HG03342 (cell line): ENCODE data around the gene PXDN.
A peak's percentile ranks its signal among the peaks of the same experiment; 100 is the strongest.

ENCODE experiments used
- ATAC-seq: cut with Tn5 transposase; IDR thresholded peaks from one replicate; pipeline ENCODE4 v1.9.1; 2021; ENCODE audit warnings: mild to moderate bottlenecking, moderate library complexity; ENCODE audit not compliant: unreplicated experiment

The PXDN gene

DNA sequence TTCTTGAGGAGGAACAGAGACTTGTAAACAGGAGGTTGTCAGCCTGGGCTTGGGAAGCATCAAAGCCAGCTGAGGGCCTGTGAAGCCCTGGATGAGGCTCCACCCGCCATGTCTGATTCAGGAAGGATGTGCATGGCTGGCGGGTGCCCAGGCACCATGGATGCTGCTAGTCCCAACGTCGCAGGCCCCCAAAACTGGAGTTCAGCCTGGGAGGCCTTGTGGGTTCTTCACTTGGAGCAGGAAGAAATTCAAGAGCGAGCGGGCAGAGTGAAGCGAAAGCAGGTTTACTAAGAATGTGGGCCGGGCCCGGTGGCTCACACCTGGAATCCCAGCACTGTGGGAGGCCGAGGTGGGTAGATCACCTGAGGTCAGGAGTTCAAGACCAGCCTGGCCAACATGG, 12.1 kb upstream of the PXDN start:
- ATAC-seq = no peak

DNA sequence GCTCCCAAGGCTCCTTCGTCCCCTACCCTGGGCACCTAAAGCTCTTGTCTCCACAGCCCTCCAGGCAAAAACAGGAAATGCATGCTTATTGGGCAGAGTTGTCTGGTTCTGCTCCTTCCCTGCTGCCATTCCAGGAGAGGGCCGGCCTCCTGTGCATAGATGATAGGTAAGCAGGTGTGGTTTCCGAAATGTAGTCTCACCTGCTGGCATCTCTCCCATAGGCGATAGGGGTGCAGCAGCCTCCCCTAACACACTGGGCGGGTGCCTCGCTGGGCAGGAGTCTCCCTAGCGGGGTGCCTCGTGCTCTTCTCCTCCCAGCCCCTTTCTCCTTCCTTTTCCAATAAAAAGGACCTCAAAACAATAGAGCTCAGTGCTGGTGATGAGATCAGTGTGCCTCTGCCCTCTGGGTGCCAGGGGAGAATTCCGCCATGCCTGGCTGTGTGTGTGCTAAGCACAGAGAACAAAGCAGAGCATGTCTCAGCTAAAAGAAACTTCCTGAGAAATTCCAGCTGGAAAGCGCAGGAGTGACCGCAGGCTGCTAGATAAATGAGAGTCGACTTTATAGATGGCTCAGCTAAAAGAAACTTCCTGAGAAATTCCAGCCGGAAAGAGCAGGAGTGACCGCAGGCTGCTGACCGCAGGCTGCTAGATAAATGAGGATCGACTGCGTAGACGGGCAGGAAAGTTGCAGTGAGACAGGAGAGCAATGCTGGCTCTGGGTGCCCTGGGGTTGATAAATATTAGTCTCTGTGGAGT, 11.3 kb upstream of the PXDN start:
- no peak for ATAC-seq

DNA sequence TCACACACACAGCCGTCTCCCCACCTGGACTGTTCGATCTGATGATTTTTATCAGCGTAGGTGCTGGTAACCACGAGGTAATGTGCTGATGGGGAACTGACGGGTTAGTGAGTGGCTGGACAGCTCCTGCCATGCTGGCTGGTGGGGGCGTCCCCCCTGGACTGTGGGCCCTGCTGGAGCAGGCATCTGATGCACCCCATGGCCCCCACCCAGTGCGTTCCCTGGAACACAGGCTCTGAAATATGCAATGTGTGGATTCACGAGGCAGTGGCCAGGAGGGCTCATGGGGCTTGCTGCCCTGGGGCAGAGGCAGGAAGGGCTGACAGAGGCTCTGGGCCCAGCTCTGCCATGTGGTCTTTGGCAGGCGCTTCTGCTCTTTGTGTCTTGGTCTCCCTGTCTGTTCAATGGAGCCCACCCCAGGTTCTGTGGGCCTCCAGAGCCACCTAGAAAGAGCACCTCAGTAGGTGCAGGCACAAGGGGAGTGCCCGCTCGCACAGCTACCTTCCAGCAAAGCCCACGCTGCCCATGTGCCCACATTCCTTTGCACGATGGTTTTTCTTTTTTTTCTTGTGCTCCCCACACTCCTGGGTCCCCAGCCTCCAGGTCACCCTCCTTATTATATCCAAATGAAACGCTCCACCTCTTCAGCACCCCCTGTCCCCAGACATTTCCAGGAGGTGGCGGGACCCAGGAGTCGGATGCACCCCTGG, 10.3 kb upstream of the PXDN start:
- no peak for ATAC-seq

DNA sequence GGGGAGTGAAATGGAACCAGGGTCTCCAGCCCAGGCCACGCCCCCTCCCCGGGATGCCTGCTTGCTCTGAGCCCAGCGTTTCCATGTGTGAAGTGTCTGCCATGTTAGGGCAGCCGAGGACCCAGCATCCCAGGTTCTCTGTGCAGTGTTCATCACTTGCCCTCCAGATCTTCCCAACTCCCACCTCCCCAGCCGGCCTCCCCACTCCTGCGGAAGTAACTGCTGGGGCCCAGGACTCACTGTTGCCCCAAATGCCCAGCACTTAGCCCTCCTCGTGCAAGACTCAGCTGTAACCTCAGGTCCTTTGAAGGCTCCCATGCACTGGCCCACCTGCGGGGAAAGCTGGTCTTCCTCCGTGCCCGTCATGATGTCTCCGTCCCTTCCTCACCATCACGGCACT, 9.7 kb upstream of the PXDN start:
- ATAC-seq = no peak

DNA sequence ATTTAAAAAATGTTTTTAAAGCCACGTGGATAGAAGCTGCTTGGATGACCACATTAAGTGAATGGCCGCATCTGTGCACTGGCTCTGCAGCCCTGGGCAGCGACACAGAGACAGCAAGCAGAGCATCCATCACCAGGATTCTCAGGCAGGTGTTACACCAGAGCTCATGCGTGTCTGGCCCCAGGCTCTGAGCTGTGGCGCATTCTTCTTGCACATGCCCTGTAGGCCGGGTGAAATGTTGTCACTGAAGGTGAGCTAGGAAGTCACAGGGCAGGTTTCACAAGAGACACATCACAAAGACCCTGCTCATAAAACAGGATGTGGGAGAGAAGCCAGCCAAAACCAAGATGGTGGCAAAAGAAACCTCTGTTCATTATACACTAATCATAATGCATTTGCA, 8.4 kb upstream of the PXDN start:
- ATAC-seq = no peak

DNA sequence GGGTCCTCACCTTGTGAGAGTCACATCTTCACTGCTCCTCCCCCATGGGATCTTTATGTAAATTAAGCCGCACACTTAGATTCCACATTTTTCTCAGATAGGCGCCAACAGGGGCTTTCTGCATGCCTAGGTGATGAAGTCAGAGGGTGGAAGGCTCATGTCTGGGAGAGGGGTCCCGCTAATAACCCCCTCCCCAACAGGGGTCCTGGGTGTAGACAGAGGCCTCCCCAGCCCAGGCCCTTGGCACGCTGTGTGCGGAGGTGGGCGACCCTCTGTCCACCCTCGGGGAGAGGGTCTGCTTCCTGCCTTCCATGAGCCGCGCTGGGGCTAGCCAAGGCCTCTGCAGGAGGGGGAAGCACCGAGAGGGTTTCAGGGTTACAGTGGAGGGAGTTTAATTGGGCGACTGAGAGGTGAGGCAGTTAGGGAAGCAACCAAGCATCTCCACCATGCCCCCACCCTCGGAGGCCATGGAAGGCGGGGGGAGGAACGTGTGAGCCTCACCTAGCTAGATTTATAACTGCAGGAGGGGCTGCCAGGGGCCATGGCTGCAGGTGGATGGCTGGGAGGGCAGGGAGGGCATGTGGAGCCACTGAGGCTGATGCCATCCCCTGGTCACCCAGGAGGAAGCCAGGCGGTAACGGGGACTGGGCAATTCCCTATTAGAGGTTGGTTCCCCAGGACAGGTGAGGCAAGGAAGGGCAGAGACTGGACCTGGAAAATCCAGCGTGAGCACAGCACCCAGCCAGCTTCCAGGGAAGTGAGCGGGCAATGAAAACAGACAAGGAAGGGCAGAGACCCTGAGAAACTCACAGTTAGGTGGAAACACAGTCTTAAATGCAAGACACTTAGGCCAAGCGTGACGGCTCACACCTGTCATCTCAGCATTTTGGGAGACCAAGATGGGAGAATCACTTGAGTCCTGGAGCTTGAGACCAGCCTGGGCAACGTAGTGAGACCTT, 7.7 kb upstream of the PXDN start:
- no peak for ATAC-seq

DNA sequence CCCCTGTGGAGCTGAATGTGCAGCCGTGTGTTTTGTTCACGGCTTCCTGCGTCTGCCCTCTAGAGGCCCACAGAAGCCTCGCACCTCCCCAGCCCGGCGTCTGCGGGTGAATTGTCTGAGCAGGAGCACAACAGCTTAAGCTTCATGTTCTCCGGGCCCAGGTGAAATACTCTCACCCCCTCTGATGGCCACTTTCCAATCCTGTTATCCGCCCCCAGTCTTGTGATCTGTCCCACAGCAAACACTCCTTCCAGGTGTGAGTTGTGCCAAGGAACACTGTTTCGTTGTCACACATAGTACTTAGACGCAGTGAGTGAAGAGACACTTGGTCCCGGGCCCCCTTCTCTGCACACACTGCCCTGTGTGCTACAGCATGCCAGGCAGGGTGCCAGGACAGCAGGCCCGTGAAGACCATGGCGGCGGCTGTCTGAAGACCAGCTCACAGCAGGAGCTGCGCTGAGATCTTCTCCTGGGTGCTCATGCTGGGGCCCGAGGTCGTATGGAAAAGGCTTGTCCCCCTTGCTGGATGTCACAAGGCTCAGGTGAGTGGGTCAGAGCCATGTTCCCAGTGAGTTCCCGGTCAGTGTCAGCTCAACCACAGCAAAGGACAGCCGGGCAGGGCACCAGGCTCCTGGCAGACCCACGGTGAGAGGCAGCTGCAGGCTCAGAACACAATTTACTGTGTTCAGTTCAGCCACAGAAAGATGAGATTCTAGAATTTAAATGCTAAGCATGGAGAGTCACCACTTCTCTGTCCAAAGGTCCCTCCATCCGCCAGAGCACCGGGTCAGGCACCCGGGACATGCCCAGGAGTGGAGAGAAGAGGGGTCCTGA, 6.8 kb upstream of the PXDN start:
- peak; percentile 63 for ATAC-seq

DNA sequence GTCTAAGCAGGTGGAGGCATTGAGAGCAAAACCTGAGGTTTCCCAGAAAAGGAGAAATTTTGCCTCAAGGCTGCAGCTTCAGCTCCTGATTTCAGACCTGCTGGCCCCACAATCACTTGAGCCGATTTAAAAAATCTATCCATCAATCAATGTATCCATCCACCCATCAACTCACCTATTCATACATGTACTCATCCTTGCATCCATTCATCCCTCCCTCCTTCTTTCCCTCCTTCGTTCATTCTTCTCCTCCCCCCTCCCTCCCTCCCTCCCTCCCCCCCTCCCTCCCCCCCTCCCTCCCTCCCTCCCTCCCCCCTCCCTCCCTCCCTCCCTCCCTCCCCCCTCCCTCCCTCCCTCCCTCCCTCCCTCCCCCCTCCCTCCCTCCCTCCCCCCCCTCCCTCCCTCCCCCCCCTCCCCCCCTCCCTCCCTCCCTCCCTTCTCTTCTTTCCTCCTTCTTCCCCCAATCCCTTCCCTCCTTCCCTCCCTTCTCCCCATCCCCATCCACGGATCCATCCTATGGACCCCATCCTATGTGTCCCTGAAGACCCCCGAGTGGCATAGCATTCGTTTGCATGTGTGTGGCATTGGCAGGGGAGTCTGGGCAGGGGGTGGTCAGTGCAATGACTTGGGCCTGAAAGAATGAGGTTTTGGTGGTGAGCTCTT, 6.1 kb upstream of the PXDN start:
- no peak for ATAC-seq

DNA sequence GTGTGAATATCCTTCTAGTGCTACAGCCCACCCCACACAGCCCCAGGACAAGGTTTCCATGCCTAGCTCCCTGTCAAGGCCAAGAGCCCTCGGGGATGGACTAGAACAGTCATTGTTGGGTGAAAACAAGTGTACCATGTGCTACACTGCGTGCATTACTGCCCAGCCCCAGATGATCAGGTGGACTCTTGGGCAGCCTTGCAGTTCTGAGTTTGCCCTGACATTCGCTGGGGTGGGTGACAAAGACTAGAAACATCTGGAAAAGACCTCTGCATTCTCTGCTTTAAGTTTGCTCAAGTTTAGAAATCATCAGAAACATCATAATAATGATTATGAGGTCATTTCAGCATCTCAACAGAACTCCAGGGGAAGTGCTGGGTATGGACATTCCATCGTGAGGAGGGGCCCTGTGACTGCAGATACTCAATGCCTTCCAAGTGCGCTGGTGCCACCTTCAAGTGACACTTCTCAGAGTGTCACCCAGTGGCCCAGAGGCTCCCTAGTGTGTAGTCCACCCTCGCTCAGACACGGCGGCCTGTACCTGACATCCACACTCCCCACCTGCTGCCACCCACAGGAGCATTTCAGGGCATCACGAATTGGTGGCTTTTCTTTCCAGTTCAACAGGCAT, 5.3 kb upstream of the PXDN start:
- ATAC-seq = no peak

DNA sequence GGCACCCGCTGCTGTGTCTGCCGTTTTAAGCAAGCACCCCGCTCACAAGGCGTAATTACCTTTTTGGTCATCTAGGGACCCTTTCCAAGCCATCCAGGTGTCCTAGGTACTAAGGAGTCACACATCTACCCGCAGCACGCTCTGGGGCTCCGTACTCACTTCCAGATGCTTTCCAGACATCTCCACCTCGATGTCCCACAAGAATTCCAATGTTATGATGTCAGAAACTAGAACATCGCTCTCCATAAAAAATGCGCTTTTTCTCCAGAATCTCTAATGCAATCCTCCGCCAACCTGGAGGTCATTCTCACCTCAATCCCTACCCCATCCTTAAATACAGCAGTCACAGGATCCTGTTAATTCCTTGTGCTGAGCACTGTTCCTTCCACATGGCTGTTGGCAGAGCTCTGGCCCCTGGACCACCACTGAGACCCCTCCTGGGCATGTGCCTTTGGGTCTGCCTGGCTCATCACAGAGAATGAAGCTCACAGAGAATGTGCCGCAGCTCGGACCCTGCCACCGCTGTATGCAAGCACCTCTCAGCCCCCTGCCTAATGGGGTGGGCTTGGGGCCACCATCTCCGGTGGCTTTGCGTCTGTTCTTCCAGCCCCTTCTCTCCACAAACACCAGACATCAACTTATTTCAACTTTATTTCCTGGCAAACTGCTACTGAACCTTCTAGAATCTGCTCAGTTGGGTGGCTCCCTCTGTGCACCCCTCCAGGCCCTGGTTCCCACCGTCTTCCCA, 4.6 kb upstream of the PXDN start:
- ATAC-seq = no peak

DNA sequence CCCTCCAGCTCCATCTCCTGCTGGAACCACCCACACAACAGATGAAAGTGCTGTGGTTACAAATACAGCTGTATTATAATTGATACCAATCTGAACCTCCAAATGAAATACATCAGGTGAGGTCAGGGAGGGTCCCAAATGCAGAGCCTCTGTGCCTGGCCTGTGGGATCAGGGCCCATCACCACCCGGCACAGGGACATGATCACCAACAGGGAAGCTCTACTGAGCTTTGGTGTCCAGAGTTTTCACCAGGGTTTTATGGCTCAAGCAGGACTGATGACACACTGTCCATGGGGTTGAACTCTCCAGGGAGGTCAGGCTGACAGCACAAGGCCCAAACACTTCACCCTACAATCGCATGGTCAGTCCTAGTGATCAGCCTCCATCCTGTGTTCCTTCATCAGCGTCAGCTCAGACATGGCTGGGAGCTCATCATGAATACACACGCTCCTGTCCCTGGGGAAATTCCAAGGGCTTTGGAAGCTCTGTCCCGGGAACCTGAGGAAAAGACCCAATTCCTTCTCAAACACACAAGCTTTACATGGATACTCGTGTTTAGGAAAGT, 3.9 kb upstream of the PXDN start:
- no peak for ATAC-seq

DNA sequence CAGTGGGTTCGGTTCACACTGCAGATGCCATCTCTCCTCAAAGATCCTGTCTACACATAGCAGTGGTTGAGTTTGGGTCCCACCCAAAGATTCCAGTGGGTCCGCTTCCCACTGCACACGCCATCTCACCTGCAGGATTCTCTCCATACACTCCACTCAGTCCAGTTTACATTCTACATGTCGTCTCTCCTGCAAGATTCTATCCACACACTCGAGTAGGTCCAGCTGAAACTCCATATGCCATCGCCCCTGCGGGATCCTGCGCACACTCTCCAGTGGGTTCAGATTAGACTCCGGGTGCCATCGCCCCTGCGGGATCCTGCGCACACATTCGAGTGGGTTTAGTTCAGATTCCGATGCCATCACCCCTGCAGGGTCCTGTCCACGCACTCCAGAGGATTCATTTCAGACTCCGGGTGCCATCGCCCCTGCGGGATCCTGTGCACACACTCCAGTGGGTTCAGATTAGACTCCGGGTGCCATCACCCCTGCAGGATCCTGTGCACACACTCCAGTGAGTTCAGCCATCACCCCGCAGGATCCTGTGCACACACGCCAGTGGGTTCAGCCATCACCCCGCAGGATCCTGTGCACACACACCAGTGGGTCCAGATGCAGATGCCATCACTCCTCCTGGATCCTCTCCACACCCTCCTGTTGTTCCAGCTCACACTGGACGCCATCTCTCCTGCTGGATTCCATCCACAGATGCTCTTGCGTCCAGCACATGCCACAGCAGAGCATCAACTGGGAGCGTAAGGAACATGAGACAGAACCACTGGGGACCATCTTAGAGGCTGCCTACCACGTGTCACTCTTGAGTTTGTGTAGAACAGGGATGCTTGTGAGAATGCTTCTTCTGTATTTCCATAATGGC, 3.0 kb upstream of the PXDN start:
- no peak for ATAC-seq

DNA sequence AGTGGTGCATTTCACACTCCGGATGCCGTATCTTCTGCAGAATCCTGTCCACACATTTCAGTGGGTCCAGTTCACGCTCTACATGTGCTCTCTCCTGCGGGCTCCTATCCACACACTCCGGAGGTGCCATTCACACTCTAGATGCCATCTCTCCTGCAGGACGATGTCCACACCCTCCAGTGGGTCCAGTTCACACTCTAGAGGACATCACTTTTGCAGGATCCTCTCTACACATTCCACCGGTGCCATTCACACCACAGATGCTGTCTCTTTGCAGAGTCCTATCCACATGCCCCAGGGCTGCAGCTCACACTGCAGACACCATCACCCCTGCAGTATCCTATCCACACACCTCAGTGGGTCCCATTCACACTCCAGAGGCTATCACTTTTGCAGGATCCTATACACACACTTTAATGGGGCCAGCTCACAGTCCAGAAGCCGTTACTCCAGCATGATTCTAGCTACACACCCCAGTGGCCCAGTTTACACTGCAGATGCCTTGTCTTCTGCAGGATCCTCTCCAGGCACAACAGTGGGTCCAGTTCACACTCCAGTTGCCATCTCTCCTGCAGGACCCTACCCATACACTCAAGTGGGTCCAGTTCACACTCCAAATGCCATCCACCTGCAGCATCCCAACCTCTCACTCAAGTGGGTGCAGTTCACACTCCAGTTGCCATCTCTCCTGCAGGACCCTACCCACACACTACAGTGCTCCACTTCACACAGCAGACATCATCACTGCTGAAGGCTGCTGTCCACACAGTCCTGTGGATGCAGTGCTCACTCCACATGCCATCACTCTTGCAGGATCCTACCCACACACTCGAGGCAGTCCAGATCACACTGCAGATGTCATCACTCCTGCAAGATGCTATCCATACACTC, 2.1 kb upstream of the PXDN start:
- no peak for ATAC-seq

DNA sequence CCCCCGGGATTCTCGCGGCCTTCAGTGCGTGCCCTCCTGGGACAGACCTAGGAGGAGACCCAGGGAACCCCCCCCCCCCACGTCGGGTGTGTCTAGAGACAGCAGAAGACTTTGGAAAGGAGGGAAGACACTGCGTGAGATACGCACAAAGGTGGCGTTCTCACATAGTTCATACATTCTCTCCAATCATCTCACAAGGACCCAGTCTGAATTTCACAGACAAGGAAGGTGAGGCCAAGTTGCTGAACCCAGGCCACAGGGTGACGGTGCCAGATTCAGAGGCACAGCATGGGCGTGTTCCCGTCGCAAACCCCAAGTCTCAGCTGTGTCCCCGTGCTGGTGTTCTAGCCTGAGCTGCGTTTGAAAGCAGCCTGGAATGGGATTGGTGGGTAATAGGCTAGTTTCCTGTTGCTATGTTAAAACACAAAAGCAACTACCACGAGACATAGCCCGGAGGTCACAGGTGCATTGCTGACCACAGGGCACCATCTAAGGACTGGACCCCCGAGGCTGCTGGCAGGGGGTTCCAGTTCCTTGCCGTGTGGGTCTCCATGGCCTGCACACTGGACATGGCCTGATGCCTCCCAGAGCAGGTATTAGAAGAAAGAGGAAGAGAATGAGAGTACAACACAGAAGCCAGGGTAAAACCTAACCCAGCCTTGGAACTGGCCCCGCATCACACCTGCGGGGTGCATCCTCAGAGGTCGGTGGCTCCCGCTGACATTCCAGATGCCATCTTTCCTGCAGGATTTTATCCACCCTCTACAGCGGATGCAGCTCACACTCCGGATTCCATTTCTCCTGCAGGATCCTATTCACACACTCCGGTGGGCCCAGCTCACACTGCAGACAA, 1.1 kb upstream of the PXDN start:
- ATAC-seq = no peak

DNA sequence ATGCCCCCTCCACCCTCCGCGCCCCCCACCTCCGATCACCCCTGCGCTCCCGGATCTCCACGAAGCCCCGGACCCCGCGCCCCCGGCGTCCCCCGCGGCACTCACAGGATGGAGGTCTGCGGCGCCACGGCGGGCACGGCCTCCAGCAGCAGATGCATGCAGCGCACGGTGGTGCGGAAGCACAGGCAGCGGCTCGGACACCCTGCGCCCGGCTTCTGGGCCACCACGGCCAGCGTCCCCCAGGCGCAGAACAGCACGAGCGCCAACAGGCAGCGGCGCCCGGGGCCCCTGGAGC, 217 bp downstream of the PXDN start:
- no peak for ATAC-seq
